ENCODE results near the gene APOL5.

The APOL5 gene

DNA sequence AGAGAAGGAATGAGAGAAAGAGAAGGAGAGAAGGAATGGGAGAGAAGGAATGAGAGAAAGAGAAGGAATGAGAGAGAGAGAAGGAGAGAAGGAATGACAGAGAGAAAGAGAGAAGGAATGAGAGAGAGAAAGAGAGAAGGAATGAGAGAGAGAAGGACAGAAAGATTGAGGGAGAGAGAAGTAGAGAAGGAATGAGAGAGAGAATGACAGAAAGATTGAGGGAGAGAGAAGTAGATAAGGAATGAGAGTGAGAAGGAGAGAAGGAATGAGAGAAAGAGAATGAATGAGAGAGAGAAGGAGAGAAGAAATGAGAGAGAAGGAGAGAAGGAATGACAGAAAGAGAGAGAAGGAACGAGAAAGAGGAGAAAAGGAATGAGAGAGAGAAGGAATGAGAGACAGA lies 34.1 kb upstream of the APOL5 start:
- CTCF ChIA-PET = no interaction called here
- no peak overlapping the region for H3K27ac ChIP-seq
- DNase-seq (ENCODE audit: low spot score) = no peak
- TF ChIP-seq CTCF (conservative IDR thresholded peaks at IDR 0.05; ENCODE audit: low read depth) = no peak
- POLR2A ChIA-PET (ENCODE audit: low non-redundant PET) = no interaction called here

DNA sequence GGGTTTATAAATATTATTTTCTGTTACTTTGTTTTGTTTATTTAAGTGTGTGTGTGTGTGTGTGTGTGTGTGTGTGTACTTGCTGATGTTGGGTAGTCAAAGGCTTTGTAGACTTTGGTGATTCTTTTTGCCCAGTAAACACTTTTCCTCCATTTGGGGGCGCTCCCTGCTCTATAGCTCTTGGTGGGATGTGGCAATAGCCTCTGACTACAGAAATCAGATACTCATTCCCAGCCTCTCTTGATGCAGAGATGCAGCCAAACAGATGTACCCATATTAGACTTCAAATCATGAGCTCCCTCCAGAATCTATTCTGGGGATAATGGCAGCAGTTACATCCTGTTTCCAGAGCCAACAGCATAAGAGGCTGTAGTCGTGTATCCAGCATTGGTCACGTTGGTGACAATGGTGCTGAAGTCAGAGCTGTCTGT lies 33.4 kb upstream of the APOL5 start:
- ChIA-PET CTCF (no interaction called here), POLR2A (ENCODE audit: low non-redundant PET) (no interaction called here)
- TF ChIP-seq CTCF (conservative IDR thresholded peaks at IDR 0.05; ENCODE audit: low read depth) = no peak
- no peak for DNase-seq (ENCODE audit: low spot score)
- no peak overlapping the region for H3K27ac ChIP-seq

GRCh38 chr22:35684732-35685131 lies 32.9 kb upstream of the APOL5 start:
- CTCF ChIA-PET = no interaction called here
- TF ChIP-seq CTCF (conservative IDR thresholded peaks at IDR 0.05; ENCODE audit: low read depth) = no peak
- POLR2A ChIA-PET (ENCODE audit: low non-redundant PET) = no interaction called here
- DNase-seq (ENCODE audit: low spot score) = no peak
- no peak overlapping the region for H3K27ac ChIP-seq

DNA sequence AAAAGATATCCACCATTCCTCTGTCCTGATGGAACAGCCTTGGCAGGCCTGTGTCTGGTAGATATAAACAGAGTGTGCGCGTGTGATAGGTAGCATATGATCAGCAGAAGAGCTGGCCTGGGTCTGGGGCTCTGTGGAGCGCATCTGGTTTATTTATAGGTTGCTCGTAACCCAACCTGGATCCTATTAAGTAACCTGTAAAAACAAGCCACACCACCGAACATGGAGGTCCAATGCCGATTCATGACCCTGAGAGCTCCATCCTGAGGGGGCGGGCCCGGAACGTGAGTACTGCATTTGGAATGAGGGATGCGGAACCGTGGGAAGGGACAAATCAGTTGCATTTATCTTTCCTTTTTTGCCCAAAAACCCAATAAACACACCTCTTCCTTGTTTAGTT lies 31.9 kb upstream of the APOL5 start:
- TF ChIP-seq CTCF (conservative IDR thresholded peaks at IDR 0.05; ENCODE audit: low read depth) = no peak
- POLR2A ChIA-PET (ENCODE audit: low non-redundant PET) = no interaction called here
- CTCF ChIA-PET = no interaction called here
- DNase-seq (ENCODE audit: low spot score) = peak; percentile 13
- no peak overlapping the region for H3K27ac ChIP-seq

- no peak for DNase-seq (ENCODE audit: low spot score)
- no peak for TF ChIP-seq CTCF (conservative IDR thresholded peaks at IDR 0.05; ENCODE audit: low read depth)
- CTCF ChIA-PET = interaction anchor here (0.7 kb wide), 1 partner anchor 152 kb away, joined by 3 read pairs; no protein-coding TSS in a partner anchor
- H3K27ac ChIP-seq = no peak overlapping the region
- POLR2A ChIA-PET (ENCODE audit: low non-redundant PET) = no interaction called here
Measured at GRCh38 chr22:35686298-35686697, 31.4 kb upstream of the APOL5 start.

GRCh38 chr22:35687461-35687860 lies 30.2 kb upstream of the APOL5 start:
- ChIA-PET CTCF (no interaction called here), POLR2A (ENCODE audit: low non-redundant PET) (no interaction called here)
- no peak for TF ChIP-seq CTCF (conservative IDR thresholded peaks at IDR 0.05; ENCODE audit: low read depth)
- DNase-seq (ENCODE audit: low spot score) = no peak
- H3K27ac ChIP-seq = no peak overlapping the region
